HG03571 (cell line): ENCODE results near the gene VTI1A.
"Not testable (repeated sequence)": the region's sequence is repeated elsewhere in the genome, so short reads cannot be mapped to it uniquely, and the experiment has no call there.

Source experiments
- ATAC-seq: cut with Tn5 transposase; IDR thresholded peaks from one replicate; pipeline ENCODE4 v1.9.1; 2021; ENCODE audit not compliant: unreplicated experiment

Gene VTI1A

GRCh38 chr10:112585126-112585525, 138.1 kb downstream of the VTI1A start:
- ATAC-seq: no peak

DNA sequence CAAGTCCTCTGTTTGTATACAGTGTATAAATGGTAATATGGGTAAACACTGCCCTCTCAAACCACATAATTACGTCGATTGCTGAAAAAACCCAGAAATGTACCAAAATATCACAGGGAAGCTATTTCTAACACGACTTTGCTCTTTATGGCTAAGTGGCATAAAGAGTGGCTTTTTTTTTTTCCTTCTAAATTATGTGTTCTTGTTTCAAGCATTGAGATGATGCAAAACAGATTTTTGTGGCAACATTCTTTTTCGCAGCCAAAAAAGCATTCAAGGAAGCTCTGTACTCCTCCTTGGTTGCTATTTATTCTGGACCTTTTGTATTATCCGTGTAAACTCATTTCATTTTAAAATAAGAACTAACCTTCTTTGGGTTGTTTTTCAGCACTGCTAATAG, 138.9 kb downstream of the VTI1A start:
- ATAC-seq: no peak

DNA sequence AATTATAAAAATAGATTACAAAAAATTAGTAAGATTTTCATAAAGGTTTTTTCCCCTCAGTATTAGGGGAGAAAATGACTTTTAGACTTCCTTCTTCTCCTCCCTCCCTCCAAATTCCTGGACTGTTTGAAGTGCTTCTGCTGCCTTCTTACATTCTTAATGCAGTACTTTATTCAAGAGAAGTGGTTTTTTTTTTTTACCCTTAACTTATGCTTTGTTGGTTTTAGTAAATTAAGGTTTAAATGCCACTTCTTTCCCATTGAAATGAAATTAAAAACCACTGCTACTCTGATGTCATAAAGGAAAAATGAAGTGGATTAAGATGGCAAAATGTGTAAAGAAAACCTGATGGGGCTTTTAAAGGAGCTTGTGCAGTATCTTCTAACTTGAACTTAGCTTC, 140.7 kb downstream of the VTI1A start:
- ATAC-seq: no peak

- no peak for ATAC-seq
These were observed 141.4 kb downstream of the VTI1A start for GRCh38 chr10:112588225-112588990.

- no peak for ATAC-seq
These were observed 142.1 kb downstream of the VTI1A start for GRCh38 chr10:112589081-112589480.

DNA sequence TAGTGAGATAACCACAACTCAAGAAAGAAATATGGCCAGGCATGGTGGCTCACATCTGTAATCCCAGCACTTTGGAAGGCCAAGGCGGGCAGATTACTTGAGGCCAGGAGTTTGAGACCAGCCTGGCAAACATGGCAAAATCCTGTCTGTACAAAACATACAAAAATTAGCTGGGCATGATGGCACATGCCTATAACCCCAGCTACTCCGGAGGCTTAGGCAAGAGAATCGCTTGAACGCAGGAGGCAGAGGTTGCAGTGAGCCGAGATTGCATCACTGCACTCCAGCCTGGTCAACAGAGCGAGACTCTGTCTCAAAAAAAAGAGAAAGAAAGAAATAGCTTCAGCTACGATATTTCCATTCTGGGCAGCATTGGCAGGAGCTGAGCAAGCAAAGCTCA, 143.8 kb downstream of the VTI1A start:
- ATAC-seq: not testable (repeated sequence)

DNA sequence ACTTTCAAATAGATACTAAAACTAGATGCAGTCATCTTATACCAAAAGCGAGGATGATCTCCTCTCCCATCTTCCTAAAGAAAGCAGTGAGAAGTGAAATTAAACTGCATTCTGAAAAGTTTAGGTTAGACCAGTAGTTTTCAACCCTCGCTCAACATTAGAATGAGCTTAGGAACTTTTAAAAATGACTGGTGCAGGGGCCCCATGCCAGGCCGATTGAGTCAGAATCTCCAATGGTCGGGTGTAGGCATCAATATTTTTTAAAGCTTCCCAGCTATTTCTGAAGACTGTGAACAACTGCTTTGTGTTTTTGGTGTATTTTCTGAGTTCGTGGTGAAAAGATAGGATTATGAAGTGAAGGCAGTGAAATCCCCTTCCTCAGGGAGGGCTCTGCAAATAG, 146.0 kb downstream of the VTI1A start:
- no peak for ATAC-seq

DNA sequence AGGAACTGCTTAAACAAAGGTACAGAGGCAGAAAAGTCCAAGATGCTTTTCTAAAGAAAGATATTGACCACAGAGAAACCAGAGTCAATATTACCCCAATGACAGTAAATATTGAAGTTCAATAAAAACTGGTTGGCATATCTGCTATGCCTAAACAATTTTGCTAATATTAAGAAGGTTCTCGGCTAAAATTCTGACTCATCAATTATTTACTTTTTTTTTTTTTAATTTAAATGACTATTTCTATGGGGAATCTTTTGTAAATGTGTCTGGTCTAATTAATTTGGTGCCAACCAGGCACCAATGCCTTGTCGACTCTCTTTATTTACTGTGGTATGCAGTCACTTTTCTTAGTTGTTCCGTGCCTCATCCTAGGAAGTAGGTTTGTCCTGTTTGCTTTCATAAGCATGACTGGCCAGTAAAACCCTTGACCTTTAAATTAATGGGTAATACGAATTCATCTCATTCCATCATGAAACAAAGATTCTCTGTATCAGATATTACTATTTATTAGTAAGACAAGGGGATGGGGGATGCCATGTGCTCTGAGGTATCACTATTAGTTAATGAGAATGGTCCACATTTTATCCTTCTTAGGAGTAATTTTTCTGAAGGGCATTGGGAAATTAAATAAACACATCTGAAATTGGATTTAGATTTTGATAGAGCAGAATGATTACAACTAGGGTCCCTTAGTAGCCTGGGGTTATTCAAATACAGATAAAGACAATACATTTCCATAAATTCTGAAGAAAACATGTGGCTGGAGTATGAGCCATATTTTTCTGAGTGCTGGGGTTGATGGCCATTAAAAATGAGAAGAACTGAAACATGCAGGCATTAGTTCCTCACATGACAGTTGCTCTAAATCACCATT, 154.4 kb downstream of the VTI1A start:
- no peak for ATAC-seq

- ATAC-seq: no peak
These were observed 156.0 kb downstream of the VTI1A start for GRCh38 chr10:112603062-112603461.

- no peak for ATAC-seq
These were observed 158.0 kb downstream of the VTI1A start for GRCh38 chr10:112605063-112605462.

DNA sequence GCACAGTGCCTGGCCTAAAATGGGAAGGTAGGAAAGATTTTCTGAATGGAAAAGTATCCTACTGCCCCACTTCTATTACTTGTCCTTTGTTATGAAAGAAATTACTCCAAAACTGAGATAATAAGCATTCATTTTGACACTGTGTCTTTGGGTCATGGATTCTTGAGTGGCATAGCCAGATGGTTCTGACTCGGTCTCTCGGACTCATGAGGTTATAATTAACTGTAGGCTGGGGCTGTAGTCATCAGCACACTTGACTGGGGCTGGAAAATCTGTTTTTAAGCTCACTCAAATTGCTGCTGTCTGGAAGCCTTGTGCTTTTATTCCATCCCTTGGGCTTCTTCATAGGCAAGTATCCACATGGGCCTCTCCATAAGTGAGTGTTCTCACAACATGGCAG, 160.5 kb downstream of the VTI1A start:
- no peak for ATAC-seq

GRCh38 chr10:112613620-112614019, 166.6 kb downstream of the VTI1A start:
- no peak for ATAC-seq

- no peak for ATAC-seq
These were observed 167.1 kb downstream of the VTI1A start for GRCh38 chr10:112614072-112614471.

- no peak for ATAC-seq
These were observed 167.6 kb downstream of the VTI1A start for GRCh38 chr10:112614586-112614985.

DNA sequence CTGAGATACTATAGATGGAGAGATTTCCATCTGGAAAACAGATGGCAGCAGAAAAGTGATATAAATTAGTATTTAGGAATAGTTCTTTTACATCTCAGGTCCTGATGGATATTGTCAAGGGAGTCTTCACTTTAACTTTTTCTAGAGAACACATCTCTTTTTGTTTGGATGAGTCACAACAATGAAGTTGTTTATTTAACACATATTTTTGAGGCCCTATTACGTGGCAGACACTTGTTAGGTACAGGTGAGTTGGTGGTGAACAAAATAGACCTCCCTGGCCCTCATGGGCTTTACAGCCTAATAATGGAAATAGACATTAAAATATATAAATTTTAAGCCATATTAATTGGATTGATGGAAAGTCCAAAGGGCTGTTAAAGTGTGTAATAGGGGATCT, 168.3 kb downstream of the VTI1A start:
- no peak for ATAC-seq

DNA sequence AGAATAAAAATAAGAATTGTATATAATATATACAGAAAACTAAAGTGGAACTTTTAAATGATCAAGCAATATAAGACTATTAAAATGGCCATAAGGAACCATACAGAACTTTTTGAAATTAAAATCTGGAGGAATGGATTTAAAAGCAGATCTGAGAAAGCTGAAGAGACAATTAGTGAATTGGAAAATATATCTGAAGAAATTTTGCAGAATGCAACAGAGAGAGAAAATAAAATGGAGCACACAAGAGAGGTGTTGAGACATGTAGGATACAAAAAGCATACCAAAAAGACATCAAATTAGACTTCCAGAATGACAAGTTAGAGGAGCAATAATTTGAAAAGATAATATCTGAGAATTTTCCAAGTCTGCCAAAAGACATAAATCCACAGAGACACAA, 169.6 kb downstream of the VTI1A start:
- ATAC-seq: no peak

GRCh38 chr10:112618814-112619213, 171.8 kb downstream of the VTI1A start:
- ATAC-seq: no peak

- no peak for ATAC-seq
These were observed 172.5 kb downstream of the VTI1A start for GRCh38 chr10:112619556-112619955.

DNA sequence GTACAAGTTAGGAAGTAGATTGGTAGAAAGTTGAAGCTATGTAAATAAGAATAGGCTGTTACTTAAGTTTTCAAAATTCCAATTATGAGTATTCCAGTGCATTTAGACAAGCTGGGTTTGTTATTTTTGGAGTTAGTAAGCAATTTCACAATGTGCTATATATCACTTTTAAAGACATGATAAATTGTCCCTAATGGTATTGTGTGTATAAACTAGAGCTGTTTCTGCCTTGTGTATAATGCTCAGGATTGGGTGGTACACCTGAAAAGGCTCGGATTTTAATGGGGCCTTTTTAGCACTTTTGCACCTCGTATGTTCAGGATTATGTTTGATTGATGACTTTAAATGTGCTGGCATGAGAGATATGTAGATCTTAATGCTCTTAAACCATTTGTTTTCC, 175.8 kb downstream of the VTI1A start:
- ATAC-seq: no peak

DNA sequence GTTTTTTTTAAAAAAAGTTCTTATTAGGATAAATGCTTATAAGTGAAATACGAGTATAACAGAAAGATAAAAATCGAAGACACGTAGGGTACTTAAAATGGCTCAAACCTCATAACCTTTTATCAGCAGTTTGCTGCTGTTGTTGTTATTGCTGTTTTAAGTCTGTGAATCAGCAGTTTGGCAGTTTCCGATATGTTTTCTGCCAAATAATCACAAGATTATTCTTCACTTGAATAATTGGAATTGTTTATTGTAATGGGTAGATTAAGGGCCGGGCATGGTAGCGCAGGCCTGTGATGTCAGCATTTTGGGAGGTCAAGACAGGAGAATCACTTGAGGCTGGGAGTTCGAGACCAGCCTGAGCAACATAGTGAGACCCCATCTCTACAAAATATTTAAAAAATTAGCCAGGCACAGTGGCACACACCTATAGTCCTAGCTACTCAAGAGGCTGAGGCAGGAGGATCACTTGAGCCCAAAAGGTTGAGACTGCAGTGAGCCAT, 177.6 kb downstream of the VTI1A start:
- ATAC-seq: no peak

- no peak for ATAC-seq
These were observed 182.1 kb downstream of the VTI1A start for GRCh38 chr10:112628951-112629609.
